ENCODE measurements around the gene SNTB2.

GRCh38 chr16:69165584-69165983 is 21.4 kb upstream of the SNTB2 start:
- no peak for TF ChIP-seq CTCF (conservative IDR thresholded peaks at IDR 0.05 in 1 of 2, IDR thresholded peaks at IDR 0.05 in 1 of 2; ENCODE audit: low read depth in 1 of 2, low read length in 2 of 2)
- TF ChIP-seq EZH2 (IDR thresholded peaks at IDR 0.05; ENCODE audit: low read length, missing control alignments) = no peak
